CD4-positive, alpha-beta T cell (primary cell): ENCODE results near the gene KCNK4. TPM values are rescaled to one million over a fixed set of nuclear protein-coding genes. Genes with fewer than 3 reads are reported as not detected.
"Not testable (repeated sequence)": the region's sequence is repeated elsewhere in the genome, so short reads cannot be mapped to it uniquely, and the experiment has no call there.

Experiments used
- ATAC-seq: fragments of 200-7000 bp; cut with Tn5 transposase; one replicate; pipeline ENCODE4 v1.10.0; 2022; ENCODE audit warnings: mild to moderate bottlenecking; ENCODE audit not compliant: poor library complexity
- CTCF ChIA-PET: fragments of 350-600 bp; sonication (Branson Sonifier 250); formaldehyde crosslinking; loops from one replicate; lab custom pipeline; 2021; ENCODE audit warnings: antibody characterized with exemption, inconsistent platforms; lab: Charles Lee
- POLR2A ChIA-PET: fragments of 350-600 bp; sonication (Branson Sonifier 250); formaldehyde crosslinking; loops from one replicate; lab custom pipeline; 2021; ENCODE audit warnings: antibody characterized with exemption, inconsistent platforms; lab: Charles Lee
- DNase-seq, 14 experiments: peaks; one replicate each; pipeline ENCODE4 v3.0.0-alpha.2; 2013 to 2020; ENCODE audit warnings: mixed read lengths in 2 of 14
- H3K27ac ChIP-seq, 2 donors: one replicate each; pipeline versions ENCODE4 v1.5.1 to v1.7.0; 2013; ENCODE audit warnings: low read length in 2 of 2, low read depth in 1 of 2, mild to moderate bottlenecking in 1 of 2
- H3K27me3 ChIP-seq, 2 experiments: 1 replicate in 1 of 2; 2 replicates in 1 of 2; pipeline versions ENCODE4 v1.6.1 to v1.7.0; 2013; ENCODE audit warnings: low read length in 2 of 2, control low read depth in 1 of 2, mild to moderate bottlenecking in 1 of 2, moderate library complexity in 1 of 2; ENCODE audit not compliant: insufficient read depth in 2 of 2, control insufficient read depth in 1 of 2
- H3K36me3 ChIP-seq: one replicate; pipeline ENCODE4 v1.6.1; 2013; ENCODE audit warnings: low read length, control low read depth; ENCODE audit not compliant: insufficient read depth
- H3K4me1 ChIP-seq: one replicate; pipeline ENCODE4 v1.6.1; 2013; ENCODE audit warnings: low read length, control low read depth; ENCODE audit not compliant: insufficient read depth
- H3K4me3 ChIP-seq: one replicate; pipeline ENCODE4 v1.5.1; 2013; ENCODE audit warnings: mild to moderate bottlenecking, low read length, moderate library complexity
- H3K9me3 ChIP-seq, 2 experiments: 1 replicate in 1 of 2; 2 replicates in 1 of 2; pipeline versions ENCODE4 v1.6.1 to v1.7.0; 2013; ENCODE audit warnings: low read length in 2 of 2, mild to moderate bottlenecking in 2 of 2, control low read depth in 1 of 2, moderate library complexity in 1 of 2; ENCODE audit not compliant: control insufficient read depth in 1 of 2, insufficient read depth in 1 of 2
- H3K27ac Mint-ChIP-seq: one replicate; pipeline ENCODE4 v1.8.0; 2020; ENCODE audit warnings: mixed read lengths
- H3K27me3 Mint-ChIP-seq: one replicate; pipeline ENCODE4 v1.8.0; 2021; ENCODE audit warnings: mixed read lengths
- H3K36me3 Mint-ChIP-seq: one replicate; pipeline ENCODE4 v1.8.0; 2021; ENCODE audit warnings: low read depth, mixed read lengths
- H3K4me1 Mint-ChIP-seq: one replicate; pipeline ENCODE4 v1.8.0; 2021; ENCODE audit warnings: low read depth, mixed read lengths
- H3K4me3 Mint-ChIP-seq: one replicate; pipeline ENCODE4 v1.8.0; 2020; ENCODE audit warnings: mild to moderate bottlenecking, mixed read lengths
- H3K9me3 Mint-ChIP-seq: one replicate; pipeline ENCODE4 v1.8.0; 2020; ENCODE audit warnings: mixed read lengths
- intact Hi-C, 2 experiments: fragments of 100-400 bp; cut with DNase I in 1 of 2; cut with micrococcal nuclease in 1 of 2; formaldehyde crosslinking; loops; one replicate each; pipeline versions ENCODE4 v1.15.1 to v1.9.0; 2023 to 2025; cut with DNase I, micrococcal nuclease
- total RNA-seq, 174 experiments: library from RNA in 2 of 174; stranded (reverse) in 2 of 174; gene quantifications; one replicate each; pipeline ENCODE4 v1.2.3 and lab custom pipeline; 2021 to 2026
- TF ChIP-seq, protein P1 (sequence below): fragments of 200-600 bp; IDR thresholded peaks from one replicate; pipeline ENCODE4 v1.8.0; 2022; ENCODE audit warnings: antibody characterized with exemption, mild to moderate bottlenecking

The KCNK4 gene
- total RNA-seq, 2 experiments from 2014 or later, result 0.14 TPM; not detected in 1

DNA sequence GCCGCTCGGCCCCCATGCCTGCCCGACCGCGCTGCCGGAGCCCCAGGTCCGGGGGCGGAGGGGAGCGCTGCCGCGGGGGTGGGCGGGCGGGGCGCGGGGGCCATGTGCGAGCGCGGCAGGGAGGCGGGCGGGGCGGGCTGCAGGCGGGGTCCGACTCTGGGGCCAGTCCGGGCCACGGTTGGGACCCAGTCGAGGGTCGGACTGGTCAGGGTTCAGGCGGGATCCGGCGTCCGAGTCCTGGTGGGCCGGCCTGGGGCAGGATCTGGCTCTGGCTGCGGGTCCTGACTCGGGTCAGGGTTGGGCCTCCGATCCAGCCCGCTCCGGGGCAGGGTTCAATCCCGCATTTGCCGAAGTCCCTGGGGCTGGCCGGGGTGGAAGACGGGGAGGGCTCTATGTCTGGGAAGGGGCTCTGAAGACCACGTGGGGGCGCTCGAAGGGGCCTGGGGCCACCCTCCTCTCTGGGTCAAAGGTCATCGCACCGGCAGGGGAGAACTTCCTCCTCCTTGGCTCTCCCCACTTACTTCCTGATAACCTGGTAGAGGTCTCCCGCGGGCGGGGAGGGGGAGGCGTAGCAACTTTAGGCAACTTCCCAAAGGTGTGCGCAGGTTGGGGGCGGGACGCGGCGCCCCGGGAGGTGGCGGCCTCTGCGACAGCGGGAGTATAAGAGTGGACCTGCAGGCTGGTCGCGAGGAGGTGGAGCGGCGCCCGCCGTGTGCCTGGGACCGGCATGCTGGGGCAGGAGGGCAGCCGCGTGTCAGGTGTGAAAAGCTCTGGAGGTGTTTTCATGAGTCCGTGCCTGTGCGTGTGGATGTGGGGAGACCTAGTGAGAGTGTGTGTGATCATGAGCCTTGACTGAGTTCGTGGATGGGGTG, 14.8 kb downstream of the KCNK4 start:
- Histone ChIP-seq H3K9me3 (peaks cover 0 to 5% of the 10 kb centered on the region in 2 experiments), H3K36me3 (peaks cover 7% of the 10 kb centered on the region), H3K4me1 (peaks cover 41% of the 10 kb centered on the region), H3K4me3 (peak overlapping the region; percentile 85), H3K27me3 (peaks cover 11 to 12% of the 10 kb centered on the region in 2 experiments), H3K27ac (peak overlapping the region; percentile 73 to 75)
- Mint-ChIP-seq H3K4me1 (peaks cover 30% of the 10 kb centered on the region), H3K27ac (peak overlapping the region; percentile 92), H3K9me3 (no peaks in the 10 kb centered on the region), H3K27me3 (peaks cover 20% of the 10 kb centered on the region), H3K4me3 (peak overlapping the region; percentile 98), H3K36me3 (peaks cover 10% of the 10 kb centered on the region)
- peak; percentile 45 to 86 (median 70) for DNase-seq
- peak; percentile 6 for ATAC-seq
- POLR2A ChIA-PET, result interaction anchor here (2.0 to 7.6 kb wide), 5 partner anchors 11 to 120 kb away, joined by 17 to 105 read pairs (median 45); partner anchors contain the start of genes BAD, FERMT3, GPR137 and PRDX5
- CTCF ChIA-PET, result interaction anchor here (0.7 to 6.0 kb wide), 8 partner anchors 12 to 120 kb away, joined by 3 to 123 read pairs (median 9); partner anchors contain the start of genes FERMT3, PLCB3, PRDX5 and STIP1
- TF ChIP-seq, protein P1, sequence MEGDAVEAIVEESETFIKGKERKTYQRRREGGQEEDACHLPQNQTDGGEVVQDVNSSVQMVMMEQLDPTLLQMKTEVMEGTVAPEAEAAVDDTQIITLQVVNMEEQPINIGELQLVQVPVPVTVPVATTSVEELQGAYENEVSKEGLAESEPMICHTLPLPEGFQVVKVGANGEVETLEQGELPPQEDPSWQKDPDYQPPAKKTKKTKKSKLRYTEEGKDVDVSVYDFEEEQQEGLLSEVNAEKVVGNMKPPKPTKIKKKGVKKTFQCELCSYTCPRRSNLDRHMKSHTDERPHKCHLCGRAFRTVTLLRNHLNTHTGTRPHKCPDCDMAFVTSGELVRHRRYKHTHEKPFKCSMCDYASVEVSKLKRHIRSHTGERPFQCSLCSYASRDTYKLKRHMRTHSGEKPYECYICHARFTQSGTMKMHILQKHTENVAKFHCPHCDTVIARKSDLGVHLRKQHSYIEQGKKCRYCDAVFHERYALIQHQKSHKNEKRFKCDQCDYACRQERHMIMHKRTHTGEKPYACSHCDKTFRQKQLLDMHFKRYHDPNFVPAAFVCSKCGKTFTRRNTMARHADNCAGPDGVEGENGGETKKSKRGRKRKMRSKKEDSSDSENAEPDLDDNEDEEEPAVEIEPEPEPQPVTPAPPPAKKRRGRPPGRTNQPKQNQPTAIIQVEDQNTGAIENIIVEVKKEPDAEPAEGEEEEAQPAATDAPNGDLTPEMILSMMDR, result peak; percentile 54
- intact Hi-C loops, result loop anchor here (1.0 to 10.0 kb wide), 8 partner anchors 11 to 311 kb away; partner anchors contain the start of genes CCDC88B (in 2 of the 2), TRMT112 (in 2 of the 2), FKBP2 (in 1 of the 2) and PLCB3 (in 1 of the 2)

DNA sequence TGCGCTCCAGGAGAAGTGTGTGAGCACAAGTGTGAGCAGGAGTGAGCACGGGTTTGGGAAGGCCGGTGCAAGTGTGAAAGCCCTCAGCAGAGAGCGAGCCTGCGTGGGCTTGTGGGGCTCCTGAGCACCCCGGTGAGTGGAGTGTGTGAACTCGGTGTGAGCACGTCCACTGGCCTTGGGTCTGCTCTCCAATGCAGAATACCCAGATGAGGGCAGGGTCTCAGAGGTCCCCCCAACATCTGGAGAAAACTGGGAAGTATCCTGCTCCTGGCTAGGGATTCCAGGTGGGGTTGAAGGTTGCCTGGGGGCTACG, 15.4 kb downstream of the KCNK4 start:
- ChIA-PET CTCF (interaction anchor here (2.5 kb wide), 1 partner anchor 25 kb away, joined by 10 read pairs; no protein-coding TSS in a partner anchor), POLR2A (interaction anchor here (4.0 to 7.6 kb wide), 2 partner anchors 11 to 100 kb away, joined by 71 to 105 read pairs; partner anchors contain the start of genes FERMT3, PRDX5 and TRMT112)
- no peaks in the 10 kb centered on the region for H3K9me3 Mint-ChIP-seq
- intact Hi-C loops, result loop anchor here (1.0 to 10.0 kb wide), 3 partner anchors 11 to 312 kb away; partner anchors contain the start of genes CCDC88B (in 1 of the 2) and TRMT112 (in 1 of the 2)
- DNase-seq (no peak), ATAC-seq (no peak)
- H3K9me3 ChIP-seq, result peaks cover 0 to under 1% of the 10 kb centered on the region in 2 experiments
- H3K27ac ChIP-seq, result peak overlapping the region; percentile 73 to 75
- H3K4me3 ChIP-seq, result peak overlapping the region; percentile 85
- peaks cover 35% of the 10 kb centered on the region for H3K4me1 ChIP-seq
- peaks cover 14% of the 10 kb centered on the region for H3K27me3 Mint-ChIP-seq
- peaks cover 28% of the 10 kb centered on the region for H3K4me1 Mint-ChIP-seq
- peaks cover 11% of the 10 kb centered on the region for H3K36me3 Mint-ChIP-seq
- TF ChIP-seq, protein P1, result no peak
- H3K27ac Mint-ChIP-seq, result peak overlapping the region; percentile 92
- peak overlapping the region; percentile 98 for H3K4me3 Mint-ChIP-seq
- peaks cover 5 to 7% of the 10 kb centered on the region in 2 experiments for H3K27me3 ChIP-seq
- peaks cover 7% of the 10 kb centered on the region for H3K36me3 ChIP-seq

DNA sequence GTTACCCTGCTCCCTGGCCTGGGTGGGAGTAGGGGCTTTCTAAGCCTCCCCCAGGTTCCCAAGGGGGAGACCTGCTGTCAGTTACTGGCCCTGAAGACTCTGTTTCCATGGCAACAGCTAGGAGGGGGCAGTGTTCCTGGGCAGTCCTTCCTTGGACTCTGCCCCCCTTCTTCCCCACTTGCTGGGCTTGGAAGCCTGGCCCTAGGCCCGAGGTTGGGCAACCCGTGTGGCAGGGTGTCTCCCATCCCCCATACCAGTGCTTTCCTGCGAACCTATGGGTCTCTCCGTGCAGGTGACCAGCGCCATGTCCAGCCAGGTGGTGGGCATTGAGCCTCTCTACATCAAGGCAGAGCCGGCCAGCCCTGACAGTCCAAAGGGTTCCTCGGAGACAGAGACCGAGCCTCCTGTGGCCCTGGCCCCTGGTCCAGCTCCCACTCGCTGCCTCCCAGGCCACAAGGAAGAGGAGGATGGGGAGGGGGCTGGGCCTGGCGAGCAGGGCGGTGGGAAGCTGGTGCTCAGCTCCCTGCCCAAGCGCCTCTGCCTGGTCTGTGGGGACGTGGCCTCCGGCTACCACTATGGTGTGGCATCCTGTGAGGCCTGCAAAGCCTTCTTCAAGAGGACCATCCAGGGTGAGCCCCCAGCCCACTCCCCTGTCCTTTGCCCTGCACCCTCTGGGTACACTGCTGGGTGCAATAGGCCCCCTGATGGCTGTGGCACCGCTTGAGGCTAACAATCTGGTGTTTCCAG, 15.9 kb downstream of the KCNK4 start:
- POLR2A ChIA-PET, result interaction anchor here (7.6 kb wide), 1 partner anchor 10 kb away, joined by 105 read pairs; the partner anchor contains the start of genes PRDX5 and TRMT112
- H3K27me3 Mint-ChIP-seq, result peaks cover 9% of the 10 kb centered on the region
- peaks cover 33% of the 10 kb centered on the region for H3K4me1 ChIP-seq
- H3K4me3 Mint-ChIP-seq, result peak overlapping the region; percentile 98
- peaks cover 7% of the 10 kb centered on the region for H3K36me3 ChIP-seq
- peak overlapping the region; percentile 85 for H3K4me3 ChIP-seq
- H3K36me3 Mint-ChIP-seq, result peaks cover 11% of the 10 kb centered on the region
- no peak overlapping the region for H3K27ac Mint-ChIP-seq
- H3K9me3 Mint-ChIP-seq, result no peaks in the 10 kb centered on the region
- no peaks in the 10 kb centered on the region for H3K9me3 ChIP-seq
- peaks cover 28% of the 10 kb centered on the region for H3K4me1 Mint-ChIP-seq
- H3K27me3 ChIP-seq, result peaks cover under 1 to 2% of the 10 kb centered on the region in 2 experiments
- TF ChIP-seq, protein P1, result no peak
- ATAC-seq (no peak), DNase-seq (peak in 1 of 14 experiments; percentile 55)
- H3K27ac ChIP-seq, result peak overlapping the region; percentile 73 to 75
- CTCF ChIA-PET, result interaction anchor here (2.5 kb wide), 1 partner anchor 24 kb away, joined by 10 read pairs; no protein-coding TSS in a partner anchor
- intact Hi-C loops, result loop anchor here (1.0 to 10.0 kb wide), 3 partner anchors 10 to 312 kb away; partner anchors contain the start of genes CCDC88B (in 1 of the 2) and TRMT112 (in 1 of the 2)

DNA sequence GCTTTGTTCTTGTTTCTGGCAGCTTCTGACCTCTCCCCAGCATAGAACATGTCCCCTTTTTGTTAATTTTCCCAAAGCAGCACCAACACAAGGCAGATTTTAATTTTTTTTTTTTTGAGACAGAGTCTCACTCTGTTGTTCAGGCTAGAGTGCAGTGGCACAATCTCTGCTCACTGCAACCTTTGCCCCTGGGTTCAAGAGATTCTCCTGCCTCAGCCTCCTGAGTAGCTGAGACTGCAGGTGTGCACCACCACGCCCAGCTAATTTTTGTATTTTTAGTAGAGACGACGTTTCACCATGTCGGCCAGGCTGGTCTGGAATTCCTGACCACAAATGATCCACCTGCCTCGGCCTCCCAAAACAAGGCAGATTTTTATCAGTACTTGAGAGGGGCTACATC, 16.7 kb downstream of the KCNK4 start:
- H3K4me1 ChIP-seq, result peaks cover 36% of the 10 kb centered on the region
- Mint-ChIP-seq H3K36me3 (peaks cover 17% of the 10 kb centered on the region), H3K4me3 (peak overlapping the region; percentile 45), H3K4me1 (peaks cover 33% of the 10 kb centered on the region)
- H3K27me3 ChIP-seq, H3K27ac ChIP-seq, H3K27ac Mint-ChIP-seq, H3K4me3 ChIP-seq, H3K9me3 ChIP-seq, ATAC-seq, CTCF ChIA-PET, H3K9me3 Mint-ChIP-seq, H3K36me3 ChIP-seq, H3K27me3 Mint-ChIP-seq: not testable (repeated sequence)
- DNase-seq, result peak in 1 of 14 experiments; percentile 11
- intact Hi-C loops, result loop anchor here (5.0 to 10.0 kb wide), 2 partner anchors 35 to 313 kb away; partner anchors contain the start of gene CCDC88B (in 1 of the 2)
- POLR2A ChIA-PET, result interaction anchor here (7.6 kb wide), 1 partner anchor 9 kb away, joined by 105 read pairs; the partner anchor contains the start of genes PRDX5 and TRMT112
